ACHN (cell line): ENCODE results near the gene MBD5.
"Not testable (repeated sequence)": the region's sequence is repeated elsewhere in the genome, so short reads cannot be mapped to it uniquely, and the experiment has no call there.

Experiments used
- DNase-seq: peaks from one replicate; pipeline ENCODE4 v3.0.0-alpha.2; 2015
- in situ Hi-C: cut with HindIII; loops from 2 replicates; pipeline ENCODE4 v1.10.0; 2017; ENCODE audit warnings: low sequenced_read_pairs, low pct_ligation_motif_present, low pct_unique_long_range_greater_than_20kb

Gene MBD5

GRCh38 chr2:148542614-148543013 is 521.7 kb downstream of the MBD5 start:
- in situ Hi-C loops: no loop called here
- DNase-seq: no peak

GRCh38 chr2:148543088-148543540 is 522.2 kb downstream of the MBD5 start:
- DNase-seq: not testable (repeated sequence)

DNA sequence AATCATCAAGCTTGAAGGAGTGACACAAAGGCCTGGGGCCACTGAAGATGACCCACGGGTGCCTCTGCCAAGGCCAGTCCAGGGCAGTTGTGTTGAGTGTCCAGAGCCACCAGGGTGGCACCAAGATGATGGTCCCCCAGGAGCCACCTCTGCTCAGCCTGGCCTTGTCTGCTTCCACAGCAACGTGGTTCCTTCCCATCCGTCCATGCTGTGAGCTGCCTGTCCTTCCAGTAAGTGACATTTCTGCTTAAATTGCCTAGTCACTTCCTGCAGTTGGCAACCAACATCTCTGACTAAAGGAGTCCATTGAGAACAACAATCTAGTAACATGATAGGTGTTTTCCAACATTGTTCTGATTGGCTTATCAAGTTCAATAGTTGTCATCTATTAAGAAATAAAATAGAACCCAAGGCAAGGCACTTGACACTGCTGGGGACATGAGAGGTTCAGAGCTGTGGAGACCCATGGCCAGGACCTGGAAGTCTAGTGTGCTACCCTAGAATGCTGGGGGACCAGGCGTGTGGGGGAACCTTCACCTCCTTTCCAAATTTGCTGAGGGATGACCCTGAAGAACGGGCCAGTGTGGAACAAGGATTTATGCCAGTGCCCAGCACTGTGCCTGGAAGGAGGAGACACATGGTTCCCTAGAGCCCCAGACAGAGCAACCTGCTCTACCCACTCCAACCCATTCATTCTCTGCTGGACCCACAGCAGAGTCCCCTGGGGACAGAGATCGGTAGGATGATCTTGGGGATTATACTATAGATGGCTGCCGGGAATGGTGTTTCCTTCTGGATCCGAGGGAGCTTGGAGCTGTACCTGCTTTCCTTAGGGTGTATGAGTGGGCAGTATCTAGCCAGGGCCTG is 524.7 kb downstream of the MBD5 start:
- in situ Hi-C loops: no loop called here
- DNase-seq: no peak

More at GRCh38 chr2:148543088-148543540, 522.2 kb downstream of the MBD5 start:
- in situ Hi-C loops: not testable (repeated sequence)

- in situ Hi-C loops: no loop called here
- no peak for DNase-seq
Observed at GRCh38 chr2:148546270-148546669, 525.4 kb downstream of the MBD5 start.

GRCh38 chr2:148548716-148549400 is 528.0 kb downstream of the MBD5 start:
- no peak for DNase-seq
- in situ Hi-C loops: no loop called here

DNA sequence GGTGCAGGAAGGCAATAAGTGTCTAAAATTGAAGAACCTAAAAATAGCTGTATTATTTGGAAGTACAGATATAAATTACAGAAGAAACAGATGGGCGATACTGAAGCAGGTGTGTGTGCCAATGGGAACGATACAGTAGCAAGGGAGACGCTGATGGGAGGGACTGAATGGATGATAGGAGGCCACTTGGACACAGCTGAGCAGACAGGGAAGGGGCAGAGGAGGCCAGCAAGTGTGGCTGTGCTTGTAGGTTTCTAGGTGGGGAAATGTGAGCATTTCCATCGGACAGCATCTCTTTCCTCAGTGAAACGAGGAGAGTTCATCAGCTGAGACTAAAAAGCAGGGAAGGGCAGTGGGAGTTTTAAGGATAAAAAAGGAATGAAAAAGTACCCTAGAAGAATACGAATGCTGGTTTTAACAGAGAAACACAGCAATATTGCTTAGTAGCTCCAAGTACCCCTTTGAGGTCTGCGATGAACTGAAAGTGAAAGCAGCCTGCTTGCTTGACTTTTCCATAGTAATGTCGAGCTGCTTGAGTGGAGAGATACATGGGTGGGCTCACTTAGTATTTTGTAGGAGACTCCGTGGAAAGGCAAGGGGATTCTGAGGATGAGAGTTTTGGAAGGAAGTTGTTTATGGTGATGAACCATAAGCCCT is 531.9 kb downstream of the MBD5 start:
- DNase-seq: peak; percentile 50
- in situ Hi-C loops: no loop called here

DNA sequence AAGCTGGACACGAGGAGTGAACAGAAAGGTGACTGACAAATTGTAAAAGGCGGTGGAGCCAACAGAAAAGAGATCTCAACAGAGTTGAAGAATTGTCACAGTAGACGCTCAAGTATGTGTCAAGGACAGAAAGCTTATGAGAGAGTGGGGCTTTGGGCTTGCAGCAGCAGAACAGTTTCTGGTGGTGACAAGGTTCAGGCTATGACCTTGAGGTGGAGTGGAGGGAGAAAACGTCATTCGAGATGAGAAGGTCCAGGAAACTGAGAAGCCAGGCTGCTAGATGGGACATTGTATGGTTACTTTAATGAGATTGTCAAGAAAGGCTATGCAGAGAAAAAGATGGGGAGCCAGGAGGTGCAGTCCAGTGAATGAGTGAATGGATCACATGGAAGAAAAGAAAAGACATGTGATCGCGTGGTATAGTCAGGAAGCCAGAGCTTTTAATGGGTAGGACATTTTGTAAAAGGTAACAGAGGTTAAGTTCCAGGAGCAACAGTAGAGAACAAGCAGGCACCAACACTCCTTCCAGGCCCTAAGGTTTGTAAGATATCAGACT is 532.5 kb downstream of the MBD5 start:
- no peak for DNase-seq
- in situ Hi-C loops: no loop called here

- in situ Hi-C loops: no loop called here
- no peak for DNase-seq
Observed at GRCh38 chr2:148554459-148555247, 533.8 kb downstream of the MBD5 start.

DNA sequence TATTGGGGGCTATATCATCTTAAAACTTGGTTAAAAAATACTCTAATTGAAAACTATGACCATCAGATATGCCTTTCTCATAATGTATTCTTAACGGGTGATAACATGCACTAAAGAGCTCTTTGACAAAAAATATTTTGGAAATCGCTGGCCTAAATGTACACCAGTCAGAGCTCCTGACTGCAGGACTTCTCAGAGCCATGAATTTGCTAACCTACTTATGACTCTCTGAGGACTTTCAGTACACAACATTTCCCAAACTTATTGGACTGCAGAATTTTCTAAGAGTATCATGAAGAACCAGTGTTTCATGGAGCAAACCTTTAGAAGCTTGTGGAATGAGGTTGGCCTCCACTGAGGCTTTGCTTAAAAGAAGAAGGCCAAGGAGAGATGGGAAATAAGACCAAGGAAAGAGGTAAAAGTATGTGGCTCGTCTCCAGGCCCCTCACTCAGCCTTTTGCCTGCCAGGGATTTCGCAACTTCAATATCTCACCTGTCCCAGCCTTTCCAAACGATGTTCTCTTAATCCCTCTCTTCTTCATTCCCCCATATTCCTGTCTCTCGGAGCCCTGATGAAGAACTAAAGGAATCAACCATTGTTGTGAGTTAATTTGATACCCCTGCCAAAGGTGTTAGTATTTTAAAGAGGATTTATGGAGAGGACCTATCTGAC is 534.9 kb downstream of the MBD5 start:
- in situ Hi-C loops: no loop called here
- no peak for DNase-seq

GRCh38 chr2:148557844-148558436 is 537.0 kb downstream of the MBD5 start:
- in situ Hi-C loops: no loop called here
- DNase-seq: no peak

DNA sequence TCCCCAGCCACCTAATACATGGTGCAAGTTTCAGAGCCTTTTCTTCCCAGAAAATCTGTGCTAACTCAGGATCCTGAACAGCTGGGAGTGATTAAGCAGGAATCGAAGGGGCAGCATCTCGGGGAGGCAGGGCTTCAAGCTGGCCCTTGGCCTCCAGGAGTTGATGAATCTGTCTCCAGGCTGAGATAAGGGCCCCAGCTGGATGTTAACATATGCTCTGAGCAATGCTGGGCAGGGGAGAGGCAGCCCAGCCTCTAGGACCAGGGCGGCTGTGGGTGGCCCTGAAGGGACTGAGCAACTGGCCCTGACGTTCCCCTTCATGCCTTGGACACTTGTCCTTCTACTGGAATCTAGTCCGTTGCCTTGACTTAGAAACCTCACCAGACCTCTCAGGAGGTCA is 539.6 kb downstream of the MBD5 start:
- no peak for DNase-seq
- in situ Hi-C loops: no loop called here

GRCh38 chr2:148561389-148561788 is 540.5 kb downstream of the MBD5 start:
- in situ Hi-C loops: no loop called here
- DNase-seq: no peak

- DNase-seq: peak; percentile 26
- in situ Hi-C loops: no loop called here
Observed at GRCh38 chr2:148565272-148565894, 544.5 kb downstream of the MBD5 start.
